Mesenchymal stem cell (in vitro differentiated cells and primary cell): ENCODE results near the gene PCDHB1. TPM values are rescaled to one million over a fixed set of nuclear protein-coding genes. Genes with fewer than 3 reads are reported as not detected.

ENCODE experiments used
- DNase-seq: peaks from one replicate; pipeline ENCODE4 v3.0.0-alpha.2; 2013
- H2AFZ ChIP-seq: one replicate; pipeline ENCODE4 v1.6.1; 2013; ENCODE audit warnings: low read depth, mild to moderate bottlenecking, control low read depth, inconsistent platforms, low read length, moderate library complexity
- H2AK5ac ChIP-seq: 2 replicates; pipeline ENCODE4 v1.6.1; 2013; ENCODE audit warnings: low read length, moderate library complexity, mild to moderate bottlenecking, inconsistent platforms; ENCODE audit not compliant: severe bottlenecking
- H2BK120ac ChIP-seq: one replicate; pipeline ENCODE4 v1.6.1; 2013; ENCODE audit warnings: low read depth, mild to moderate bottlenecking, inconsistent platforms, low read length, moderate library complexity
- H2BK12ac ChIP-seq, 2 experiments: one replicate each; pipeline ENCODE4 v1.6.1; 2013; ENCODE audit warnings: inconsistent platforms in 2 of 2, low read length in 2 of 2, mild to moderate bottlenecking in 2 of 2, moderate library complexity in 2 of 2, control low read depth in 1 of 2
- H2BK15ac ChIP-seq: one replicate; pipeline ENCODE4 v1.6.1; 2013; ENCODE audit warnings: mild to moderate bottlenecking, low read depth, inconsistent platforms; ENCODE audit not compliant: poor library complexity, severe bottlenecking
- H2BK5ac ChIP-seq: 2 replicates; pipeline ENCODE4 v1.6.1; 2013; ENCODE audit warnings: low read depth, mild to moderate bottlenecking, low read length, control low read depth, inconsistent platforms; ENCODE audit not compliant: poor library complexity, severe bottlenecking
- H3K14ac ChIP-seq, 2 experiments: one replicate each; pipeline ENCODE4 v1.6.1; 2013; ENCODE audit warnings: inconsistent platforms in 2 of 2, low read length in 2 of 2, control low read depth in 1 of 2, mild to moderate bottlenecking in 1 of 2, moderate library complexity in 1 of 2
- H3K18ac ChIP-seq, 2 experiments: one replicate each; pipeline ENCODE4 v1.6.1; 2013; ENCODE audit warnings: inconsistent platforms in 2 of 2, low read length in 2 of 2, control low read depth in 1 of 2, low read depth in 1 of 2, mild to moderate bottlenecking in 1 of 2
- H3K23ac ChIP-seq, 2 experiments: one replicate each; pipeline ENCODE4 v1.6.1; 2013; ENCODE audit warnings: inconsistent platforms in 2 of 2, low read length in 2 of 2, mild to moderate bottlenecking in 2 of 2, moderate library complexity in 2 of 2, control low read depth in 1 of 2
- H3K27ac ChIP-seq: 2 replicates; pipeline ENCODE4 v1.5.1; 2013; ENCODE audit warnings: mild to moderate bottlenecking, moderate library complexity, low read length, control low read depth, inconsistent platforms; ENCODE audit not compliant: poor library complexity, severe bottlenecking
- H3K27me3 ChIP-seq, 2 experiments: 2 replicates each; pipeline versions ENCODE4 v1.6.1 to v1.7.0; 2013; ENCODE audit warnings: low read length in 2 of 2, mild to moderate bottlenecking in 2 of 2, moderate library complexity in 2 of 2, control low read depth in 1 of 2, inconsistent platforms in 1 of 2; ENCODE audit not compliant: control insufficient read depth in 1 of 2, insufficient read depth in 1 of 2
- H3K36me3 ChIP-seq, 2 experiments: 2 replicates each; pipeline versions ENCODE4 v1.6.1 to v1.7.0; 2013; ENCODE audit warnings: low read length in 2 of 2, control low read depth in 1 of 2, inconsistent platforms in 1 of 2, low read depth in 1 of 2, mild to moderate bottlenecking in 1 of 2; ENCODE audit not compliant: insufficient read depth in 2 of 2, control insufficient read depth in 1 of 2
- H3K4ac ChIP-seq, 2 experiments: one replicate each; pipeline ENCODE4 v1.6.1; 2013; ENCODE audit warnings: inconsistent platforms in 2 of 2, low read length in 2 of 2, mild to moderate bottlenecking in 2 of 2, moderate library complexity in 2 of 2, control low read depth in 1 of 2, low read depth in 1 of 2
- H3K4me1 ChIP-seq: 2 replicates; pipeline ENCODE4 v1.6.1; 2013; ENCODE audit warnings: low read depth, low read length, control low read depth; ENCODE audit not compliant: control insufficient read depth, insufficient read depth
- H3K4me2 ChIP-seq: 2 replicates; pipeline ENCODE4 v1.6.1; 2013; ENCODE audit warnings: low read length, mild to moderate bottlenecking, inconsistent platforms; ENCODE audit not compliant: poor library complexity, severe bottlenecking
- H3K4me3 ChIP-seq, 2 experiments: 2 replicates each; pipeline versions ENCODE4 v1.5.1 to v1.7.0; 2013; ENCODE audit warnings: low read length in 2 of 2, mild to moderate bottlenecking in 2 of 2, control low read depth in 1 of 2, low read depth in 1 of 2; ENCODE audit not compliant: insufficient read depth in 1 of 2
- H3K79me1 ChIP-seq: replicated peaks from 2 replicates; pipeline ENCODE4 v1.6.1; 2013; ENCODE audit warnings: mild to moderate bottlenecking, control low read depth, low read length, inconsistent platforms; ENCODE audit not compliant: poor library complexity, severe bottlenecking
- H3K9ac ChIP-seq: 2 replicates; pipeline ENCODE4 v1.7.0; 2013; ENCODE audit warnings: mild to moderate bottlenecking, low read length, moderate library complexity
- H3K9me3 ChIP-seq: 2 replicates; pipeline ENCODE4 v1.7.0; 2013; ENCODE audit warnings: mild to moderate bottlenecking, low read length; ENCODE audit not compliant: control insufficient read depth
- H4K8ac ChIP-seq: one replicate; pipeline ENCODE4 v1.6.1; 2013; ENCODE audit warnings: inconsistent platforms, mild to moderate bottlenecking, low read length, moderate library complexity
- H4K91ac ChIP-seq: one replicate; pipeline ENCODE4 v1.6.1; 2013; ENCODE audit warnings: mild to moderate bottlenecking, low read length, inconsistent platforms
- WGBS: methylation state at CpG from one replicate; pipeline ENCODE4 v1.1.7; 2013; ENCODE audit warnings: mixed read lengths; 5-methylcytosine and 5-hydroxymethylcytosine counted together
- polyA plus RNA-seq, 2 experiments: library from polyadenylated mRNA; stranded (reverse); fragments of 200-250 nt; gene quantifications; one replicate each; pipeline ENCODE4 v1.2.3, GENCODE V29; 2013

PCDHB1 gene, protein sequence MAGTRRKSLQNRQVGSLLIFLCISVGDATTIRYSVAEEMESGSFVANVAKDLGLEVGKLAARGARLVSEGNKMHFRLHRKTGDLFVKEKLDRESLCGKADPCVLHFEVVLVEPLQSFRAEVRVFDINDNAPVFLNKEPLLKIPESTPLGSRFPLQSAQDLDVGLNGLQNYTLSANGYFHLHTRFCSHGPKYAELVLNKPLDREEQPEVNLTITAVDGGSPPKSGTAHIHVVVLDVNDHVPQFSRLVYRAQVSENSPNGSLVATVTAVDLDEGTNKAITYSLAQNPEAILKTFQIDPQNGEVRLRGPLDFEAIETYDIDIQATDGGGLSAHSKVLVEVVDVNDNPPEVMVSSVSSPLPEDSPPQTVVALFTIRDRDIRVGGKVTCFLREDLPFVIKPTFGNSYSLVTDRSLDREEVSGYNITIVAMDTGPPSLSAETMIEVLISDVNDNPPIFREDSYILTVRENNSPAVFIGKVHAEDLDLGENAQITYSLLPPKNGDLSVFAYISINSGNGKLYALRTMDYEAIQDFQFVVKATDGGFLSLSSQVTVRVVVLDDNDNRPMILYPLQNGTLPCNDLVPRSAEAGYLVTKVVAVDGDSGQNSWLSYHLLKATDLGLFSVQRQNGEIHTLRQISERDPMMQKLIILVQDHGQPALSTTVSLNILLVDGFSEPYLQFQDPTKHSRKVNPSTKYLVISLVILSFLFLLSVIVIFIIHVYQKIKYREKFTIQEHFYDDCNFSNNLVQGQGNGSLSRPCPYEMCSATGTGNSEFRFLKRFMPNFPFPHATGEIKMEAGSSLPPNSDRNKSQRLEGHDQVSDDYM
- under 0.01 TPM for polyA plus RNA-seq (2013, experiment 1 of 2)
- polyA plus RNA-seq (2013, experiment 2 of 2) = under 0.01 TPM

DNA sequence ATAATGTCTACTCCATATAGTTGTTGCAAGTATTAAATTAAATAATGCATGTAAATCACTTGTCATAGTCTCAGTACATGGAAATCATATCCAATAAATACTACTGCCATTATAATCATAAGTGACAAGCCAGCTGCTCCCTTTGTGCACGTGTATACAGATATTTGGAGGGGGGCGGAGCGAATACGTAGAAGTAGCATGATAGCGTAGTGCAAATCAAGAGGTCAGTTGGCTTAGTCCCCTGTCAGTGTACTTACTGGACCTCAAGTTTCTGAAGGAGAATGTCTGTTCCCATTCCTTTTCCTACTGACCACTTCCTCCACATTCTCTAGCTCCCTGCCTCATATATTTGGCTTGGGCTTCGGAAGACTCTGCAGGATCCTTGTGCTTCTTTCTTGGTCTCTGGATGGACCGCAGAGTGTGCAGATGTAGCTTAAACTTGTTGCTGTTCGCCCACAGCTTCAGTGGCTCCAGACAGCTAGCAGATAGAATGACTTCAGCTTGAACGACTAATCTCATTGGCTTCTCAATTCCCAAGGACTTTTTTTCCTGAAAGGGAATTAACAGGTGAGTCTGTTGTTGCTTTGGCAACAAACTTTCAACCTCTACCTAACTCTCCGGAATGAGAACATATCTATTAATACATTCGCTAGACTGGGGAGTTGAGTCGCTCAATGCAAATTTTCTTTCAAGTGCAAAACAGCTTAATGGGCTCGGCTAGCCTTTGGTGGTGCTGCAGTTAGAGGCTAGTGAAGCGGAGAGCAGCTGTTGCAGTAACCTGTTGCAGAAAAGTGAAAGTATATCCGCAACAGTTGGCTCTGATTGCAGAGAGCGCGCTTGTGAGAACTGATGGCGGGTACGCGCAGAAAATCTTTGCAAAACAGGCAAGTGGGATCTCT lies at the start of gene PCDHB1:
Gene PCDHB1 (plus strand): TSS at position 753 of the 899 bp plus-strand sequence. CDS start 97 bp downstream, at position 850.
- H3K23ac ChIP-seq = no peak within 1 kb of the TSS
- no peak within 1 kb of the TSS for H4K91ac ChIP-seq
- H2BK120ac ChIP-seq = no peak within 1 kb of the TSS
- no peak within 1 kb of the TSS for H3K27ac ChIP-seq
- no peak within 1 kb of the TSS for H2BK12ac ChIP-seq
- peak; percentile 33 for DNase-seq
- H4K8ac ChIP-seq = peak within 1 kb of the TSS; percentile 49
- H3K27me3 ChIP-seq = peaks cover 7 to 14% of the 10 kb centered on the region in 2 experiments
- peaks cover 7% of the 10 kb centered on the region for H3K4me1 ChIP-seq
- no peak within 1 kb of the TSS for H3K9ac ChIP-seq
- peak within 1 kb of the TSS; percentile 100 for H3K4me2 ChIP-seq
- H3K79me1 ChIP-seq = no peaks in the 10 kb centered on the region
- peak within 1 kb of the TSS; percentile 63 to 72 for H3K4me3 ChIP-seq
- 9% methylated on average over 18 of the region's 20 CpGs for WGBS
- peaks cover 22% of the 10 kb centered on the region for H3K9me3 ChIP-seq
- peak within 1 kb of the TSS; percentile 93 for H2AFZ ChIP-seq
- peak within 1 kb of the TSS in 1 of 2 experiments; percentile 36 for H3K14ac ChIP-seq
- no peak within 1 kb of the TSS for H2AK5ac ChIP-seq
- no peak within 1 kb of the TSS for H2BK5ac ChIP-seq
- H3K18ac ChIP-seq = no peak within 1 kb of the TSS
- no peaks in the 10 kb centered on the region for H3K36me3 ChIP-seq
- H2BK15ac ChIP-seq = no peak within 1 kb of the TSS
- H3K4ac ChIP-seq = no peak within 1 kb of the TSS

DNA sequence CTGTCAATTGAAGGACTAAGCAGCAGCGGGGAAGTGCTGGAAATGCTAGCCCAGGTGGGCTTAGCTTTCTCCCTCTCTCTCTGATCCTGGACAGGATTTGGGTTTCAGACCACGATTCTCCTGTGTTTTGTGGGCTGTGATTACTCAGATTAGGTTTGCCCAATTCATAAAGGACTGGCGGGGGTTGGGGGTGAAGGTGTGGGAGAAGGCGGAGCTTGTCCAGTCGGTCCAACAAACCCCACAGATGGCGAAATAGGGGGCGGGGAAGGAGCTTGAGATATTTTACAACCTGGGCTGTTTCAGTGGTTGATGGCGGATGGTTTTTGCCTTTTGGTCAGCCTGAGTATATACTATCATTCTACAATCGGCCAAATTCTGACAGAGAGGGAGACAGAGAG lies 49.7 kb upstream of the PCDHB1 start:
- peaks cover 2% of the 10 kb centered on the region for H3K79me1 ChIP-seq
- H3K4me1 ChIP-seq = peaks cover 4% of the 10 kb centered on the region
- H3K27me3 ChIP-seq = peaks cover 0 to 5% of the 10 kb centered on the region in 2 experiments
- H3K27ac ChIP-seq = peak overlapping the region; percentile 60
- H3K14ac ChIP-seq = no peak overlapping the region
- H3K23ac ChIP-seq = no peak overlapping the region
- H4K91ac ChIP-seq = no peak overlapping the region
- no peak overlapping the region for H3K4ac ChIP-seq
- H4K8ac ChIP-seq = peak overlapping the region; percentile 57
- H2BK12ac ChIP-seq = no peak overlapping the region
- H2AK5ac ChIP-seq = no peak overlapping the region
- 2% methylated on average over 6 of the region's 9 CpGs for WGBS
- H3K36me3 ChIP-seq = no peaks in the 10 kb centered on the region
- no peak overlapping the region for H2BK15ac ChIP-seq
- peak overlapping the region; percentile 53 for H2AFZ ChIP-seq
- peak overlapping the region; percentile 89 for H3K4me2 ChIP-seq
- peak; percentile 31 for DNase-seq
- no peaks in the 10 kb centered on the region for H3K9me3 ChIP-seq
- no peak overlapping the region for H2BK120ac ChIP-seq
- H3K4me3 ChIP-seq = peak overlapping the region in 1 of 2 experiments; percentile 68
- H3K9ac ChIP-seq = peak overlapping the region; percentile 22
- H2BK5ac ChIP-seq = no peak overlapping the region
- peak overlapping the region in 1 of 2 experiments; percentile 44 for H3K18ac ChIP-seq

DNA sequence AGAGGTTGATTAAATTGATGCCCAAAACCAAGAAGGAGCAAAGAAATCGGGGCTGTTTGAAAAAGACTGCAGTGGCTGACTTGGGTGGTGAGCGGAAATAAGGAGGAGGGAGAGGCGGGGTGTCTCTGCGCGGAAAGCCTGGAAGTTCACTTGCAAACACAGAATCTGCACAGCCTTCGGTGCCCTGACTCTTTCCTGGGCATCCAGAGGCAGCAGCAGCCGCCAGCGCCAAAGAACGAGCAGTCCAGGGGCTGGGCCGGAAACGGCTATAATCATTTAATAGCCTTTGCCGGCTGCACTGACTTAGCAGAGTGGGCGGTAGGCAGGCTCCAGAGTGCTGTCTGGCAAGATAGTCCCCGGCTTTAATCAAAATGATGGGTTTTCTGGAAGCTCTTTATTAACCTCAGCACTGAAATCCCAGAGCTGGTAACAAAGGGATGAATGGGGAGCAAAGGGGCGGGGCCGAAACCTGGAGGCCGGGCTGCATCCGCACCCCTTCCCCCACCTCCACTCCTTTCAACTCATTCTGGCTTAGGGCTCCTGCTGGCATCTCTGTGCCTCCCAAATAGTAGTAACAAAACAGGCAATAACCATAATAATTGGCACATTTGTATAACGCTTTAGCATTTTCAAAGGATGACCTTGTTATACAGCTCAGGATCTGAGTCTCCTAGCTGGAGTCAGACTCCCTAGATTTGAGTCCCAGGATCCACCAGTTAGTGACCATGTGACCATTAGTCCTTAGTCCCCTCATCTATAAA lies 49.1 kb upstream of the PCDHB1 start:
- H4K8ac ChIP-seq = no peak overlapping the region
- peaks cover 2% of the 10 kb centered on the region for H3K79me1 ChIP-seq
- no peak overlapping the region for H2BK15ac ChIP-seq
- H3K14ac ChIP-seq = no peak overlapping the region
- H3K27me3 ChIP-seq = peaks cover 0 to 5% of the 10 kb centered on the region in 2 experiments
- H2AK5ac ChIP-seq = no peak overlapping the region
- H3K4me1 ChIP-seq = peaks cover 4% of the 10 kb centered on the region
- no peak overlapping the region for H2BK120ac ChIP-seq
- no peak overlapping the region for H3K4ac ChIP-seq
- H3K4me3 ChIP-seq = peak overlapping the region; percentile 46 to 68
- H2BK5ac ChIP-seq = no peak overlapping the region
- 2% methylated on average over 19 of the region's 19 CpGs for WGBS
- no peaks in the 10 kb centered on the region for H3K36me3 ChIP-seq
- no peak overlapping the region for H4K91ac ChIP-seq
- H2BK12ac ChIP-seq = no peak overlapping the region
- peak overlapping the region; percentile 22 for H3K9ac ChIP-seq
- DNase-seq = peak; percentile 37
- H2AFZ ChIP-seq = no peak overlapping the region
- H3K23ac ChIP-seq = no peak overlapping the region
- H3K27ac ChIP-seq = peak overlapping the region; percentile 60
- peak overlapping the region; percentile 89 for H3K4me2 ChIP-seq
- peak overlapping the region in 1 of 2 experiments; percentile 59 for H3K18ac ChIP-seq
- H3K9me3 ChIP-seq = no peaks in the 10 kb centered on the region
